SK-N-SH treated with all-trans-retinoic acid at 6 μM for 48 hours (cell line): ENCODE results near the gene GMEB2.
"Not testable (repeated sequence)": the region's sequence is repeated elsewhere in the genome, so short reads cannot be mapped to it uniquely, and the experiment has no call there.

ENCODE experiments used
- PATZ1 ChIP-seq: fragments of 250-450 bp; sonication (Bioruptor Pico); IDR thresholded peaks from 2 replicates; pipeline ENCODE4 v1.8.0; 2020; ENCODE audit warnings: mild to moderate bottlenecking, moderate library complexity, borderline replicate concordance
- RARB ChIP-seq: fragments of 250-450 bp; sonication (Bioruptor Pico); IDR thresholded peaks from 2 replicates; pipeline ENCODE4 v1.8.0; 2021; ENCODE audit warnings: mild to moderate bottlenecking, moderate library complexity

DNA sequence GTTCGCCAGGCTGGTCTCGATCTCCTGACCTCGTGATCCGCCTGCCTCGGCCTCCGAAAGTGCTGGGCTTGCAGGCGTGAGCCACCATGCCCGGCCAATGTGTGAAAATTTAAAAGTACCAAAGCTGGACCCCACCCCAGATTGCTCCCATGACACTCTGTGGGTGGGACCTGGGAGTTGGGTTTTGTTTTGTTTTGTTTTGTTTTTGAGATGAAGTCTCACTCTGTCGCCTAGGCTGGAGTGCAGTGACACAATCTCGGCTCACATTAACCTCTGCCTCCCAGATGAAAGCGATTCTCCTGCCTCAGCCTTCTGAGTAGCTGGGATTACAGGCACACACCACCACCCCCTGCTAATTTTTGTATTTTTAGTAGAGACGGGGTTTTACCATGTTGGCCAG lies 44.8 kb upstream of the GMEB2 start:
- TF ChIP-seq PATZ1, RARB (CRISPR knock-in tag): not testable (repeated sequence)
